ENCODE data around the gene B3GALT5.

The B3GALT5 gene

DNA sequence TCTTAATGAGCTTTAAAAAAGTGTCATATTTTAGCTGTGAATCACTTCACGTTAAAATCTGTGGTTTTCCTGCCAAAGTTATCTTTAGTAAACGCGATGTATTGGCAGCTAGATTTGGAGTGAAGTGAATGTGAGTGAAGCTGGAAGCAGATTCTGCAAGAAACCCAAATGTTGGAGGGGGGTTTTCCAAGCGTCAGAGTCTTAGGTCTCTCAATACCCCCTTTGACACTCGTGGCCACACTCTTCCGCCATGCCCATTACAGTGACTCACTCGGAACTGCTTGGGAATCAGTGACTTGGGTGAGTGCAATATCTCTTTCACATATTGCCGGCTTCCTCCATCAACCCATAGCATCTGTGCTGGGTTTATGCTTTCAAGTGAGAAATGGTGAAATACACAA, 17.5 kb downstream of the B3GALT5 start:
- Histone ChIP-seq H3K36me3 (no peaks in the 10 kb centered on the region), H3K9me3 (no peaks in the 10 kb centered on the region), H3K4me3 (ENCODE audit: low read depth, low read length) (no peak overlapping the region), H3K27me3 (no peaks in the 10 kb centered on the region), H3K4me1 (no peaks in the 10 kb centered on the region)
- no peak for TF ChIP-seq CTCF (IDR thresholded peaks at IDR 0.05; ENCODE audit: low read depth, low read length)
- DNase-seq: no peak

DNA sequence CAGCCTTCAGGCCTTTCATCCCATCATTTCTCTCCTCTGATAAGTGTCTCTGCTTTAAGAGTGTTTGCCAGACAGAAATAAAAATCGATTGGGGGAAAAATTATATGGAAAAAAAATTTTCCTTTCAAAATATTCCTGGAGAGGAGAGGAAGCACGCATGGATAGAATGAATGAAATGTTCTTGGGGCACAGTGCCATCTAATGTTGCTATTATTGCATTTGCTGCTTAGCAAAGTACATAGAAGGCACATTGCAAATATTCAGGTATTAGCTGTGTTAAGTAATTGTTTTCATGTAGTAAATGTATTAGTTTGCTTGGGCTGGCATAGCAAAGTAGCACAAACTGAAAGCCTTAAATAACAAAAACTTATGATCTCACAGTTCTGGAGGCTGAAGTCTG, 18.1 kb downstream of the B3GALT5 start:
- TF ChIP-seq CTCF (IDR thresholded peaks at IDR 0.05; ENCODE audit: low read depth, low read length): no peak
- DNase-seq: no peak
- Histone ChIP-seq H3K27me3 (no peaks in the 10 kb centered on the region; the same call in 1 of the 2 replicates), H3K4me3 (ENCODE audit: low read depth, low read length) (no peak overlapping the region), H3K9me3 (no peaks in the 10 kb centered on the region), H3K4me1 (no peaks in the 10 kb centered on the region), H3K36me3 (no peaks in the 10 kb centered on the region)

DNA sequence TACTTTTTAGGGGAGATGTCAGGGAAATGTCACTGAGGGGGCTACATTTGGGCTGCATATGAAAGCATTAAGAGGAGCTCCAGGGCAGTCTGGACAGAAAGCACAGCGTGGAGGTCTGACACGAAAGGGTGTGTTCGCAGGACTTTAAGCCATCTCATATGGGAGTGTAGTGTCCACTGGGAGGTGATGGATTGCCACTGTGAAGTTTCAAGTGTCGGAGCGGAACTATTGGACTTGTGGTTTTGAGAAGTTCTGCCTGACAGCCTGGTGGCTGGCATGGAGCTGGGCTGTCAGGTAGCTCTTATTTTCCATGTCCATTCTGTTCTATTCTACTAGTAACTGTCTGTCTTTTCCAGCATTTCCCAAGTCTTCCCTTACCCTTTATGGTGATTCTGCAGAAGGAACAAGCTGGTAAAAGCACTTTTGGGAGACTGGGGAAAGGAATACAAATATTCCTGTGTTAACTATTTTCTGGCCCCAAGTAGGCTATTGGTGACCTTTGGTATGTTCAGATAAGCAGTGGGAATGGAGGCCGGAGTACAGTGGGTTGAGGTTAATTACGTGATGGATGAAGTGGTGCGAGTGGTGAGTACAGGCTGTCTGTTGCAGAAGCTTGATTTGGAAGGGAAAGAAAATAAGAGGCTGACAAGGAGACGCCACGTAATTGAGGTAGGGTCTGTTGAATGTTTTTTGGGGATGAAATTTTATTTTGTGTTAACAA, 19.3 kb downstream of the B3GALT5 start:
- no peak for DNase-seq

GRCh38 chr21:39632796-39633442, 20.2 kb downstream of the B3GALT5 start:
- peaks cover 7% of the 10 kb centered on the region; the same call in 1 of the 2 replicates for H3K27me3 ChIP-seq
- no peaks in the 10 kb centered on the region for H3K9me3 ChIP-seq
- no peak for DNase-seq
- no peak for TF ChIP-seq CTCF (IDR thresholded peaks at IDR 0.05; ENCODE audit: low read depth, low read length)
- H3K36me3 ChIP-seq: no peaks in the 10 kb centered on the region
- no peaks in the 10 kb centered on the region for H3K4me1 ChIP-seq
- no peak overlapping the region for H3K4me3 ChIP-seq (ENCODE audit: low read depth, low read length)

More for the DNA sequence above, 19.3 kb downstream of the B3GALT5 start:
- Histone ChIP-seq H3K27me3 (peaks cover under 1% of the 10 kb centered on the region; the same call in 1 of the 2 replicates), H3K4me1 (no peaks in the 10 kb centered on the region), H3K9me3 (no peaks in the 10 kb centered on the region), H3K36me3 (no peaks in the 10 kb centered on the region), H3K4me3 (ENCODE audit: low read depth, low read length) (no peak overlapping the region)
- TF ChIP-seq CTCF (IDR thresholded peaks at IDR 0.05; ENCODE audit: low read depth, low read length): no peak

DNA sequence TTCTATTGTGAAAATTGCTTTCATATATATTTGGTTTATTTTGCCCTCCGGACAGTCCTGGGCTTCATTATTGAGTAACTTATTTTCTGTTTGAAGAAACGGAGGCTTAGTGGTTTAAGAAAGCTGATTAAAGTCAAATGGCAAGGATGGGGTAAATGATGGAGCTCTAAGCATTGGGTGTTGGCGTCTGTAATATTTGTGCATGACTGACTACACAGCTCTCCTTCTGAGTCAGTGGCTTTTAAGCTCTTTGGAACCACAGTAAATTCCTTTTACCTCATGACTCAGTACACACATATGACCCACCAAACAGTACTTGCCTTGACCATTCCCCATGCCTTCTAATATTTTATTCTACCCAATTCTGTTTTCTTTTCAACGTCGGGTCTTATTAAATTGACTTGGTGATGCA, 21.0 kb downstream of the B3GALT5 start:
- DNase-seq: no peak
- no peak for TF ChIP-seq CTCF (IDR thresholded peaks at IDR 0.05; ENCODE audit: low read depth, low read length)
- Histone ChIP-seq H3K9me3 (no peaks in the 10 kb centered on the region), H3K4me3 (ENCODE audit: low read depth, low read length) (no peak overlapping the region), H3K36me3 (no peaks in the 10 kb centered on the region), H3K27me3 (peaks cover 9% of the 10 kb centered on the region; the same call in 1 of the 2 replicates), H3K4me1 (no peaks in the 10 kb centered on the region)

GRCh38 chr21:39634507-39634906, 21.8 kb downstream of the B3GALT5 start:
- no peaks in the 10 kb centered on the region for H3K4me1 ChIP-seq
- no peak for TF ChIP-seq CTCF (IDR thresholded peaks at IDR 0.05; ENCODE audit: low read depth, low read length)
- H3K9me3 ChIP-seq: no peaks in the 10 kb centered on the region
- peaks cover 10% of the 10 kb centered on the region; the same call in 1 of the 2 replicates for H3K27me3 ChIP-seq
- H3K36me3 ChIP-seq: no peaks in the 10 kb centered on the region
- DNase-seq: no peak
- no peak overlapping the region for H3K4me3 ChIP-seq (ENCODE audit: low read depth, low read length)
